Activated effector memory CD4-positive, alpha-beta T cell treated with Interleukin-2 at 50 U/mL for 16 hours (primary cell): Measurements from ENCODE around the gene TLR10.
"Not testable (repeated sequence)": the region's sequence is repeated elsewhere in the genome, so short reads cannot be mapped to it uniquely, and the experiment has no call there.

Experiments
- DNase-seq: peaks from one replicate; pipeline ENCODE4 v3.0.0-alpha.2; 2020

TLR10 gene

GRCh38 chr4:38782452-38783108 is at the start of gene TLR10:
Gene TLR10 (minus strand): TSS chr4:38782990. CDS start chr4:38775590, 7,400 bp downstream.
- DNase-seq = no peak

GRCh38 chr4:38832206-38832605 is 49.4 kb upstream of the TLR10 start:
- no peak for DNase-seq

GRCh38 chr4:38831653-38832052 is 48.9 kb upstream of the TLR10 start:
- no peak for DNase-seq

GRCh38 chr4:38829237-38829636 is 46.4 kb upstream of the TLR10 start:
- no peak for DNase-seq

GRCh38 chr4:38823766-38824165 is 41.0 kb upstream of the TLR10 start:
- DNase-seq = no peak

- no peak for DNase-seq
Observed at GRCh38 chr4:38822748-38823303, 40.0 kb upstream of the TLR10 start.

GRCh38 chr4:38821739-38822138 is 38.9 kb upstream of the TLR10 start:
- DNase-seq = no peak

GRCh38 chr4:38820329-38821061 is 37.7 kb upstream of the TLR10 start:
- no peak for DNase-seq

GRCh38 chr4:38819569-38819968 is 36.8 kb upstream of the TLR10 start:
- no peak for DNase-seq

- DNase-seq = no peak
Observed at GRCh38 chr4:38818441-38818976, 35.7 kb upstream of the TLR10 start.

- no peak for DNase-seq
Observed at GRCh38 chr4:38815885-38816782, 33.3 kb upstream of the TLR10 start.

- no peak for DNase-seq
Observed at GRCh38 chr4:38814386-38814785, 31.6 kb upstream of the TLR10 start.

GRCh38 chr4:38811297-38811696 is 28.5 kb upstream of the TLR10 start:
- no peak for DNase-seq

- not testable (repeated sequence) for DNase-seq
Observed at GRCh38 chr4:38807462-38807861, 24.7 kb upstream of the TLR10 start.

- DNase-seq = not testable (repeated sequence)
Observed at GRCh38 chr4:38806251-38806650, 23.5 kb upstream of the TLR10 start.

GRCh38 chr4:38805530-38806145 is 22.8 kb upstream of the TLR10 start:
- no peak for DNase-seq

- DNase-seq = no peak
Observed at GRCh38 chr4:38804654-38805295, 22.0 kb upstream of the TLR10 start, which contains the start of gene TLR1. Gene TLR1 (minus strand): TSS chr4:38804791. CDS start chr4:38798831, 5,960 bp downstream.

- no peak for DNase-seq
Observed at GRCh38 chr4:38803833-38804653, 21.3 kb upstream of the TLR10 start.

- DNase-seq = no peak
Observed at GRCh38 chr4:38802561-38803355, 20.0 kb upstream of the TLR10 start.

GRCh38 chr4:38800961-38801450 is 18.2 kb upstream of the TLR10 start:
- no peak for DNase-seq
